Thymus (tissue), 11 donors: ENCODE results near the gene RAPGEF1. TPM values are rescaled to one million over a fixed set of nuclear protein-coding genes. Genes with fewer than 3 reads are reported as not detected.

ENCODE experiments used
- DNase-seq, 9 donors: peaks; one replicate each; pipeline ENCODE4 v3.0.0-alpha.2; 2013; ENCODE audit warnings: low spot score in 9 of 9, low read depth in 6 of 9, missing footprints in 1 of 9
- H3K27ac ChIP-seq, 2 donors: one replicate each; pipeline ENCODE4 v1.5.1; 2013; ENCODE audit warnings: control low read depth in 1 of 2, low read depth in 1 of 2, low read length in 1 of 2, mild to moderate bottlenecking in 1 of 2, moderate library complexity in 1 of 2
- H3K27me3 ChIP-seq, 2 donors: one replicate each; pipeline ENCODE4 v1.5.1; 2013; ENCODE audit warnings: low read length in 1 of 2; ENCODE audit not compliant: control insufficient read depth in 2 of 2, insufficient read depth in 1 of 2
- H3K36me3 ChIP-seq, 2 donors: one replicate each; pipeline ENCODE4 v1.5.1; 2013; ENCODE audit warnings: low read length in 1 of 2, mild to moderate bottlenecking in 1 of 2, moderate library complexity in 1 of 2; ENCODE audit not compliant: control insufficient read depth in 2 of 2, insufficient read depth in 2 of 2
- H3K4me1 ChIP-seq, 2 donors: one replicate each; pipeline ENCODE4 v1.5.1; 2013; ENCODE audit warnings: low read length in 2 of 2; ENCODE audit not compliant: control insufficient read depth in 2 of 2, insufficient read depth in 2 of 2
- H3K4me3 ChIP-seq, 2 donors: one replicate each; pipeline ENCODE4 v1.5.1; 2013; ENCODE audit warnings: low read length in 2 of 2, control low read depth in 1 of 2, mild to moderate bottlenecking in 1 of 2
- H3K9me3 ChIP-seq, 2 donors: one replicate each; pipeline ENCODE4 v1.5.1; 2013; ENCODE audit warnings: low read length in 1 of 2, mild to moderate bottlenecking in 1 of 2; ENCODE audit not compliant: control insufficient read depth in 2 of 2, insufficient read depth in 1 of 2
- whole genome bisulfite sequencing: extraction: QIAGEN DNeasy Blood & Tissue Kit; methylation state at CpG from one replicate; pipeline ENCODE4 v1.1.7; 2013; 5-methylcytosine and 5-hydroxymethylcytosine counted together
- polyA plus RNA-seq: library from polyadenylated mRNA; stranded (reverse); fragments of 200-250 nt; gene quantifications from one replicate; pipeline ENCODE4 v1.2.3, GENCODE V29; 2013
- total RNA-seq: library from RNA; stranded (reverse); fragments of 120-200 nt; gene quantifications from one replicate; pipeline ENCODE4 v1.2.4, GENCODE V29; 2013
- donor health status: healthy.

RAPGEF1 gene
- total and polyA plus RNA-seq, 2 donors, result 21.6 to 25.9 TPM

DNA sequence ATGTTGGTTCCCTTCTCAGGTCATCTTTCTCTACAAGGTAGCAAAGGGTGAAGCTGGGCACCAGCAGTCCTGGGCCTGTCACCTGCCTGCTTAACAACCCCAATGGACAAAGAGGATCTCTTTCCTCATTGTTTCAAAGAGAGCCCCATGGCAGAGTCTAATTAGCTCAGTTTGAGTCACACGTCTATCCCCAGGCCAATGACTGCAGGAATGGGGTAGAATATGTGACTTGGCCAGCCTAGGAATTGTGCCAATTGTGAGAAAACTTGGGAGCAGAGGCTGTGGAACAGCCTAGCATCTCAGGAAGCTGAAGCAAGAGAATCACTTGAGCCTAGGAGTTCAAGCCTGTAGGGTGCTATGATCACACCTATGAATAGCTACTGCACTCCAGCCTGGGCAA, 3.6 kb upstream of the RAPGEF1 start:
- Histone ChIP-seq H3K4me1 (peaks cover 6 to 39% of the 10 kb centered on the region in 2 donors), H3K36me3 (no peaks in the 10 kb centered on the region), H3K4me3 (no peak overlapping the region), H3K27ac (peak overlapping the region in 1 of 2 donors; percentile 84), H3K9me3 (peaks cover 0 to 7% of the 10 kb centered on the region in 2 donors), H3K27me3 (no peaks in the 10 kb centered on the region)
- no peak for DNase-seq
- WGBS, result 98% methylated on average over 1 of the region's 1 CpG

DNA sequence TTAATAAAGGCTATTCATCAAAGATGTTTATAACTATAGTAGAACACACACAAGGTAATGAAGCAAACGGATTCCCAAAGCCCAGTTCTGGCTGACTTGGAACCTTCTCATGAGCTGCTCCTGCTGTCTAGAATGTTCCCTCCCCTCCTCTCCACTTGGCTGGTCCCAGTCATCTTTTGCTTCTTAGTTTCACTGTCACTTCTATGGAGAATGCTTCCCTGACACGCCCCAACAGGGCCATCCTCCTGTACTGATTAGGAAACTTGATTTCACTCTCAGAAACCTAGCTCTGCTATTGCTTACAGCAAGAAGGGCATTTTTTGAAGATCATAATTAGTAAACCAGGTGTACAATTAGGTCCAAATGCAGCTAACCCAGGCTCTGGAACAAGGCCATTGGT, 3.2 kb upstream of the RAPGEF1 start:
- Histone ChIP-seq H3K36me3 (no peaks in the 10 kb centered on the region), H3K27ac (no peak overlapping the region), H3K27me3 (no peaks in the 10 kb centered on the region), H3K9me3 (peaks cover 0 to 7% of the 10 kb centered on the region in 2 donors), H3K4me3 (no peak overlapping the region), H3K4me1 (peaks cover 9 to 43% of the 10 kb centered on the region in 2 donors)
- WGBS, result 95% methylated on average over 2 of the region's 2 CpGs
- DNase-seq, result no peak

DNA sequence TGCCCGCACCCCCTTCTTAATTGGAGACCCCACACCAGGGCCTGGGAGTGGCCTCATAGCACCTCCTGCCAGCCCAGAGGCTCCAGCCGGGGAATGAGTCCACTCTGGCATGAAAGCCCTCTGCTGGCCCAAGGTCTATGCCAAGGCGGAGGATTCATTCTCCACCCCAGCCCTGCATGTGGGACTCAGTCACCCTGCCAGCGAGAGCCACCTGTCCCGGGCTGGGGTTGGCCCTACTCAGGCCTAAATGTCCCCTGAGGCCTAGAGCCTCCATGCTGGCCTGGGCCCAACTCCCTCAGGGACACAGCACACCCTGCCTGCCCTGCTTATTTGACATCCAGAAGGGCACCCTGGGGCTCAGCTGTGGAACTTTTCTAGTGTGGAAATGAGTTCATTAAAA, 1.0 kb upstream of the RAPGEF1 start:
- Histone ChIP-seq H3K4me1 (peaks cover 18 to 57% of the 10 kb centered on the region in 2 donors), H3K9me3 (peaks cover 0 to 7% of the 10 kb centered on the region in 2 donors), H3K36me3 (no peaks in the 10 kb centered on the region), H3K27me3 (no peaks in the 10 kb centered on the region), H3K27ac (no peak overlapping the region), H3K4me3 (no peak overlapping the region)
- WGBS, result 99% methylated on average over 5 of the region's 5 CpGs
- DNase-seq, result no peak

DNA sequence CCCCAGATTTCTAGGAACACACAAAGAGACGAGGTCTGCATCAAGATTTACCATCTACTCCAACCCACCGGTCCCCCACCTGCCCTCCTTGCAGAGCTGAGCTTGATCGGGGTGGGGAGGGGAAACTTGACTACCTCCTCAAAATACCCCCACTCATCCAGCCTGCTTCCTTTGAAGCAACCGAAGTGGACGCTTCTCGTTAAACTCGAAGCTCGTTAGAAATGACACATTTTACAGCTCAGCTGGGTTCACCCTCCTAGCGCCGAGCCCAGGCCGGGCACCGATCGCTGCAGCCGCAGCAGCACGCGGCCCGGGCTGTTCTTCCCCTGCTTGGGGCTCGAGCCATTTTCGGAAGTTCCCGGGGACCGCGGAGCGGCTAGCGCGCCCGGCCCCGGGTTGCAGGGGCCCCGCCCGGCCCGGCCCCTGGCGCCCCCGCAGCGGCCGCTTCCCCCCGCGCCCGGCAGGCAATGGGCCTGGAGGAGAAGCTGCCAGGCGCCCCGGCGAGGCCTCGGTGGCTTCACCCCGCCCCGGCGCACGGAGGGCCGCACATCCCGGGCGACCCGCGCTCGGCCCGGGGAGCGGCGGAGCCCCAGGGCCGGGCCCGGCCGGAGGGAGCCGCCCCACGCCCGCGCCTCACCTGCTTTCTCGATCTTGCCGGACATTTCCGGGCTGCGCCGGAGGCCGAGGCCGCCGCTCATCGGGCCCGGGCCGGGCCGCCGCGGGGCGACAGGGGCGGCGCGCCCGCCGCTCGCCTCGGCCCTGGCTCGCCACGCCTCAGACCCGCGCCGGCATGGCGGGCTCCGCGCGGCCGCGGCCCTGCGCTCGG, 530 bp downstream of the RAPGEF1 start:
- H3K4me3 ChIP-seq, result peak overlapping the region; percentile 66 to 88
- peak overlapping the region; percentile 66 to 89 for H3K27ac ChIP-seq
- peaks cover 0 to 4% of the 10 kb centered on the region in 2 donors for H3K9me3 ChIP-seq
- WGBS, result under 1% methylated on average over 94 of the region's 96 CpGs
- peak in 2 of 9 donors; percentile 44 to 68 for DNase-seq
- H3K36me3 ChIP-seq, result peaks cover 4% of the 10 kb centered on the region in 2 donors
- no peaks in the 10 kb centered on the region for H3K27me3 ChIP-seq
- H3K4me1 ChIP-seq, result peaks cover 31 to 61% of the 10 kb centered on the region in 2 donors

DNA sequence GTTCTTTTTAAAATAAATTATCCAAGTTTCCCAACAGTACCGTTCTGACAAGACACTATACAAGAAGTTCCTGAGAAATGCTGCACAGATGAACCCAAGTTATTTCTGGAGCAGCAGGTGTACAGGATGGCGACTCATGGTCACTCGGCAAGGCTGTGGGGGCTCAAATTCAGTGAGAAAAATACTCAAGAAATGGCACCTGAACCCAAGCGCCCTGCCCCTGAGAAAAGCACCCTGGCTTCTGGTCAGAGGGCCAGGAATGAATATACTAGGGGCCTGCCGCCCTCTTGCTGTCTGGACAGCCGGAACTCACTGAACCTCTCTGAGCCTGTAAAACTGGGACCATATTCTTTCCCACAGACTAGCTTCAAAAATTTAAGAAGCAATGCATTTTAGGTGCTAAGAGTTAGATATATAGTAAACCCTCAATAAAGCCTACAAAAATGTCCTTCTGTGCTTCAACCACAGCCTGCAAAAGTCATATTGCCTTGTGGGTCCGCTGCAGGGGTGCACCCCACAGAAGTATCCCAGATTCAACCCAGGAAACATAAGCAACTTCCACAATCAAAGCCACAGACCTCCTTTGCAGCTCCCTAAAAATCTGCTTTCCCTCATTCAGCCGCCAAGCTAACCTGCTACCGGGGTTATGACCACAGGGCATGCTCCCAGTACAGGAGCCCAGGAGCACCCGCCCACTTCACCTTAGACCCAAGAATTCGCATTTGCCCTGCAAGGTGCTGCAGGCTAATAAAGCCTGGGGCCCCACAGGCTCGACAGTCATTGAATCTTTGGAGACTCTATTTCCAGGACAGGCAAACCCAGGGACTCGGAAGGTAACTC, 1.4 kb downstream of the RAPGEF1 start:
- 47% methylated on average over 13 of the region's 13 CpGs for WGBS
- Histone ChIP-seq H3K9me3 (peaks cover 0 to 4% of the 10 kb centered on the region in 2 donors), H3K27me3 (no peaks in the 10 kb centered on the region), H3K36me3 (peaks cover 4 to 7% of the 10 kb centered on the region in 2 donors), H3K4me3 (peak overlapping the region; percentile 66 to 88), H3K27ac (peak overlapping the region; percentile 66 to 89), H3K4me1 (peaks cover 39 to 61% of the 10 kb centered on the region in 2 donors)
- no peak for DNase-seq

DNA sequence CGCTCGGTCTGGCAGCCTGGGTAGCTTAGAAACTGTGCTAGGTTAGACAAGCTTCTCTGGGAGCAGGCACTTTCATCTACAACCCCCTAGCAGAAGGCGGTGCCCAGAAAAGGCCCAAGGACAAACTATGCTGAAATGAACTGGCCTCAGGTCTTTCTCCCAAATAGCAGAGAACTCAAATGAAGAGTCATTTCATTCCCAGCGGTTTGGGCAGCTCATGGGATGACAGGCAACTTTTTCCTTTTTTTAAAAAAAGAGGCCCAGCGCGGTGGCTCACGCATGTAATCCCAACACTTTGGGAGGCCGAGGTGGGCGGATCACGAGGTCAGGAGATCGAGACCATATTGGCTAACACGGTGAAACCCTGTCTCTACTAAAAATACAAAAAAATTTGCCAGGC, 2.5 kb downstream of the RAPGEF1 start:
- peaks cover 0 to 4% of the 10 kb centered on the region in 2 donors for H3K9me3 ChIP-seq
- H3K4me1 ChIP-seq, result peaks cover 42 to 66% of the 10 kb centered on the region in 2 donors
- H3K36me3 ChIP-seq, result peaks cover 4 to 7% of the 10 kb centered on the region in 2 donors
- no peaks in the 10 kb centered on the region for H3K27me3 ChIP-seq
- H3K4me3 ChIP-seq, result no peak overlapping the region
- WGBS, result 98% methylated on average over 12 of the region's 12 CpGs
- H3K27ac ChIP-seq, result no peak overlapping the region
- no peak for DNase-seq

DNA sequence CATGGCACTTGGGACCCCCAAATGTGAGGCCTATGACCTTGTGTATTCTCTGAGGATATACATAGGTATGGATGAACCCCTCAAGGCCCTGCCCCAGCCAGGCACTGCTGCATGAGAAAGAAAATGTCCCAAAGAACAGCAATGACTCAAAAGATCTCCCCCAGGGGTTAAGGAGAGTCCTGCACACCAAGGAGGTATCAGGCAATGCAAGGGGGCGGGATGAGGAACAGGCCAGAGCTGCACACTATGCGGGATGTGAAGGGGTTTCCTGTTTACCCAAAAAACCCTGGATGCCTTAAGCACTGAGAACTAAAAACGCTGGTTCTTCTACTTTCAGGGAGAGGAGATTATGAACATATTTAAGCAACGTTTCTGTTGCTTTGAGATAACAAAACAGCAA, 3.4 kb downstream of the RAPGEF1 start:
- Histone ChIP-seq H3K36me3 (peaks cover 4 to 7% of the 10 kb centered on the region in 2 donors), H3K27me3 (no peaks in the 10 kb centered on the region), H3K4me3 (no peak overlapping the region), H3K4me1 (peaks cover 52 to 76% of the 10 kb centered on the region in 2 donors), H3K9me3 (peaks cover 0 to 4% of the 10 kb centered on the region in 2 donors), H3K27ac (peak overlapping the region in 1 of 2 donors; percentile 30)
- 48% methylated on average over 4 of the region's 4 CpGs for WGBS
- no peak for DNase-seq

DNA sequence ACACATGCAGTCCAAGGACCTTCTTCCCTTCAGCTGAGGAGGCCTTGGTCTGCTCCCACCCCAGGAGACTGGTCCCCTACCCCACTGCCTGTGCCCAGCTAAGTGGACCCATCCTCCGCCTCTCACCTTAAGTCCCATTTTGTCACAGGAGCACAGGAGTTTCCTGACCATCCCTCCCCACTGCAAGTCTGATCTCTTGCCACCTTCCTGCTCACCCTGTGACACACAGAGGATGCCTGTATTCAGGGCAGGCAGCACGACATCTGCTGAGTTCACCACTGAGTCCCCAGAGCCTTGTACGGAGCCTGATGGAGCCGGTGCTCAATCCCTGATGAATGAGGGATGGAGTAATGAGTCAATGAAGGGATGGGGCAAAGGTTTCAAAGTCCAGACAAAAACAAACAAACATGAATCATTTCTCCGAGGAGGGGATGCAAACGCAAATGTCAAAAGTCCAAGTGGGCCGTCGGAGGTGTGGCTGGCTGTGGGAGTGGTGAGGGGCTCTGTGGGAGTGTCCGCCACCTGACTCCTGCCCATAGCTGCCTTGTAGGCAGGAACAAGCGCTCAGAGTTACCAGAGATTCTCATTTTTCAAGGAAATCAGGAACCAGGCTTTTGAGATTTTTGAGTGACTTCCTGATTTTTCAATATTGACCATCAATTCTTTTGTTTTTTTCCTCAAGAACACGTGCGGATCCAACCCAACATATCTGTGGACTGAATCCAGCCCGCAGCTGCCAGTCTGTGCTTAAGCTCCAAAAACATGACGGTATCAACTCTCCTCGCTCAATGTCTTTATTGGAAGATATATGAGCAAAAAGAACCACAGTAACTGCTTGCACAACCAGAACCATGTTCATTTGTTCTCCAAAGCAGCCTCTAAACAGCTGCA, 4.4 kb downstream of the RAPGEF1 start:
- H3K27ac ChIP-seq, result peak overlapping the region in 1 of 2 donors; percentile 82
- peaks cover 0 to 4% of the 10 kb centered on the region in 2 donors for H3K9me3 ChIP-seq
- 93% methylated on average over 15 of the region's 15 CpGs for WGBS
- no peak overlapping the region for H3K4me3 ChIP-seq
- DNase-seq, result no peak
- H3K27me3 ChIP-seq, result no peaks in the 10 kb centered on the region
- peaks cover 59 to 86% of the 10 kb centered on the region in 2 donors for H3K4me1 ChIP-seq
- peaks cover 4 to 7% of the 10 kb centered on the region in 2 donors for H3K36me3 ChIP-seq
